Heart left ventricle (tissue), 13 donors: ENCODE results near the gene FANCG.

ENCODE experiments used
- CTCF ChIP-seq, 12 donors: fragments of 200-600 bp; sonication (generic) in 4 of 12; IDR thresholded peaks; one replicate each; pipeline versions ENCODE4 v1.5.0 to v1.8.0; 2018 to 2022; ENCODE audit warnings: antibody characterized with exemption in 12 of 12, mild to moderate bottlenecking in 5 of 12
- POLR2A ChIP-seq, 2 donors: fragments of 450-650 bp; IDR thresholded peaks; one replicate each; pipeline ENCODE4 v1.6.1; 2017; ENCODE audit warnings: antibody characterized with exemption in 2 of 2, mild to moderate bottlenecking in 2 of 2, moderate library complexity in 2 of 2
- donor health status: ischemic (EF 13 %, LVEDD 7.1; RV severe dilation, severe dysfunction).
- donor health status: DM: no; HTN: yes; CAD: no.
- donor health status: DM: no; HTN: no; CAD: no.
- donor health status: ischemic (EF 25% LVEDD 6.9; RV normal size, moderate dysfunction).
- donor health status: ischemic (EF 25% LVEDD 5.7; RV mildly dilated, moderate dysfunction).
- donor health status: ischemic (EF 35%, LVEDD 5.7; RV mildly dilated, moderate dysfunction).
- donor health status: nonischemic (EF 11% LVEDD 7.7; RV severe dilation, severe dysfunction).
- donor health status: DM: yes; HTN: yes; CAD: no.
- donor health status: PGD.
- donor health status: ischemic (EF 29% LVEDD 5.4; RV normal size, mild dysfunction).
- donor health status: nonischemic (EF 23%, LVEDD 6.1; RV moderate dilation, normal function).

GRCh38 chr9:35106343-35106730 lies 26.6 kb upstream of the FANCG start:
- TF ChIP-seq CTCF (IDR thresholded peaks at IDR 0.05) (no peak), POLR2A (IDR thresholded peaks at IDR 0.05) (no peak)
